ENCODE data around the gene YJU2.

DNA sequence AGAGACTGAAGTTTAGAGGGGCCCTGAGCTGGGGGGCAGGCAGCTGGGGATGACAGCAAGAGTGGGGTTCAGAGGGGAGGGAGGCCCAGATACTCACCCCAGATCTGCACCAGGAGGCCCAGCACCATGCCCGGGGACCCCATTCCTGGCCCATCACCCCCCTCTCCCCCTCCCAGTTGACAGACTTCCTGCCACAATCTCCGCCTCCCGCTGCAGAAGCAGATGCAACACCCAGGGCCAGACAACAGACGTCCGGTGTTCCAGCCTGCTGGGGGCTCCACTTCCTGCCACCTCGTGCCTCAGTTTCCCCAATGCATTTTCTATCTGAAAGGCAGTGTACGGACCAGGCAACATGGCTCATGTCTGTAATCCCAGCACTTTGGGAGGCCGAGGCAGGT lies 55.4 kb downstream of the YJU2 start, which contains the start of gene TMIGD2:
- TF ChIP-seq, protein P1, sequence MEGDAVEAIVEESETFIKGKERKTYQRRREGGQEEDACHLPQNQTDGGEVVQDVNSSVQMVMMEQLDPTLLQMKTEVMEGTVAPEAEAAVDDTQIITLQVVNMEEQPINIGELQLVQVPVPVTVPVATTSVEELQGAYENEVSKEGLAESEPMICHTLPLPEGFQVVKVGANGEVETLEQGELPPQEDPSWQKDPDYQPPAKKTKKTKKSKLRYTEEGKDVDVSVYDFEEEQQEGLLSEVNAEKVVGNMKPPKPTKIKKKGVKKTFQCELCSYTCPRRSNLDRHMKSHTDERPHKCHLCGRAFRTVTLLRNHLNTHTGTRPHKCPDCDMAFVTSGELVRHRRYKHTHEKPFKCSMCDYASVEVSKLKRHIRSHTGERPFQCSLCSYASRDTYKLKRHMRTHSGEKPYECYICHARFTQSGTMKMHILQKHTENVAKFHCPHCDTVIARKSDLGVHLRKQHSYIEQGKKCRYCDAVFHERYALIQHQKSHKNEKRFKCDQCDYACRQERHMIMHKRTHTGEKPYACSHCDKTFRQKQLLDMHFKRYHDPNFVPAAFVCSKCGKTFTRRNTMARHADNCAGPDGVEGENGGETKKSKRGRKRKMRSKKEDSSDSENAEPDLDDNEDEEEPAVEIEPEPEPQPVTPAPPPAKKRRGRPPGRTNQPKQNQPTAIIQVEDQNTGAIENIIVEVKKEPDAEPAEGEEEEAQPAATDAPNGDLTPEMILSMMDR (conservative IDR thresholded peaks at IDR 0.05; ENCODE audit: low read length) = no peak
- no peak for TF ChIP-seq EZH2phosphoT487 (IDR thresholded peaks at IDR 0.05; ENCODE audit: borderline replicate concordance)
